HAP-1 (cell line): ENCODE measurements around the gene WNT9A.

Source experiments
- DNase-seq, 2 experiments: peaks; one replicate each; pipeline ENCODE4 v3.0.0-alpha.2; 2016 to 2020; ENCODE audit warnings: low spot score in 2 of 2
- H3K27me3 ChIP-seq: fragments of 250-450 bp; sonication (Bioruptor Pico); 2 replicates; pipeline ENCODE4 v1.5.1; 2020; ENCODE audit warnings: low read depth, mild to moderate bottlenecking, moderate library complexity
- H3K36me3 ChIP-seq: fragments of 250-450 bp; sonication (Bioruptor Pico); replicated peaks from 2 replicates; pipeline ENCODE4 v1.5.1; 2020; ENCODE audit warnings: mild to moderate bottlenecking
- H3K4me1 ChIP-seq: fragments of 250-450 bp; sonication (Bioruptor Pico); 2 replicates; pipeline ENCODE4 v1.5.1; 2020; ENCODE audit warnings: mild to moderate bottlenecking
- H3K4me3 ChIP-seq: fragments of 250-450 bp; sonication (Bioruptor Pico); 2 replicates; pipeline ENCODE4 v1.5.1; 2020; ENCODE audit warnings: mild to moderate bottlenecking, moderate library complexity
- H3K9me3 ChIP-seq: fragments of 250-450 bp; sonication (Bioruptor Pico); 2 replicates; pipeline ENCODE4 v1.5.1; 2020; ENCODE audit warnings: mild to moderate bottlenecking, moderate library complexity
- in situ Hi-C: fragments of 300-500 bp; cut with MboI; formaldehyde crosslinking; loops from 3 replicates; pipeline ENCODE4 v1.14.3; 2020; ENCODE audit warnings: low sequenced_read_pairs, inconsistent platforms, mixed read lengths

Gene WNT9A

DNA sequence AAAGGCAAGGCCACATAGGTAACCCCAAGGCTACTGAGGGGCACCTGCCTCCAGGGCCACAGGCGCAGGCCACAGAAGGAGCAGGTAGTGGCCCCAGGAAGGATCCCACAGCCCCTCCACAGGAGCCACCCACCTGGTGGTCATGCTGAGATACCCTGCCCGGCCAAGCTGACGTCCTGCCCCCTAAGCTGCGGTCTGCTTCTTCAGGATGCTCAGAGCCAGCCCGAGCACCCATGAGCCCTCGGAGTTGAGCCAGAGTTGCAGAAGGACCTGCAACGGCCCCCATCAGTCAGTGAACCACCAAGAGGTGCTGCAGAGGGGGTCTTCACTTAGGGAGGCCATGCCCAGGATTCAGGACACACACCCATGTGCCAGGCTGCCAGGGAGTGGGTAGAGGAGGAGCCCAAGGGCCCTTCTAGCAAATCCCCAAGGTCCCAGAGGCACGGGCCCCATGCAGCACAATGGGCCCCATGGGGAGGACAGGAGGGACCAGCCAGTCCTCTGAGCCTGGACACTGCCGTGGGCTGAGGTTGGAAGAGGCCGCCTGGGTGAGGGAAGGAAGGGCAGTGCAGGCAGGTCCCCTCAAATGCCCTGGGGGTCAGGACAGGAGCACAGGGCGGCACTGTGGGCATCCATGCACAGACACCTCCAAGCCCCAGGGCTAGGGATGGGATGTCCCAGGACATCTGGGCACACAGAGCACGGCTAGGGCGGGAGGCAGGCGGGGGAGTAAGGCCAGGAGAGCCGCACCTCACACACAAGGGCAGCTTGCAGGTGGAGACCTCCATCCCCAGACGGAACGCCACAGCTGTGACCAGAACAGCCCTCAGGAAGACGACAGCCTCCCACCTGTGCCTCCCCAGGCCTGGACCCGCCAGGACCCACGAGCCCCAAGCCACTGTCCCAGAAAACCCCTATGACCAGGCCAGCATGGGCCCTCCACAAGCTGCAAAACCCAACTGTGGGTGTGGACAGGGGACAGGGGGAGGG, 20.5 kb downstream of the WNT9A start:
- in situ Hi-C loops, result no loop called here
- Histone ChIP-seq H3K9me3 (no peaks in the 10 kb centered on the region), H3K36me3 (no peaks in the 10 kb centered on the region), H3K4me3 (no peak overlapping the region), H3K4me1 (no peaks in the 10 kb centered on the region), H3K27me3 (no peaks in the 10 kb centered on the region)
- DNase-seq, result no peak

DNA sequence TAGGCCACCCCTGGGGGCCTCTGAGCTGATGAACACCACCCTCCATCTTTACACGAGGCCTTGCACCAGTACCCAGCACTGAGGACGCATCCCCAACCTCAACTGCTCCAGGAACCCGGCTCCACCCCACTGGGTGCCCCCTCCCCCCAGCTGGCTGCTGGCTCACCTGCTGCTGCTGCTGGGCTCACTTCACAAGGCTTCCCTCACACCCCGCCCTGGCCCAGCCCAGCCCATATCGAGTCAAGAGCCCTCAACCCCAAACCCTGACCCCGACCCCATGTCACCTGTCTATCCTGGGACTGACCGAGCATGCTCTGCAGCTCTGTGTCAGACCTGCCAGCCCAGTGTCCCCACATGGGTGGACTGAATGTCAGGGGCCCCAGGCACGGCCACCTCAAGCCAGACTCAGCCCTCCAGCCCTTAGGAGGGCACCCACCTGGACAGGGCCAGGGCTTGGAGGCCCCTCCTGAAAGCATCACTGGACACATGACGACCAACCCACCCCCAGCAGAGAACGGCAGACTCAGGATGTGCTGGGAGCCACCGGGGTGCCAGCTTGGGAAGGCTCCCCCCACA, 21.4 kb downstream of the WNT9A start:
- Histone ChIP-seq H3K4me1 (no peaks in the 10 kb centered on the region), H3K4me3 (no peak overlapping the region), H3K36me3 (no peaks in the 10 kb centered on the region), H3K9me3 (no peaks in the 10 kb centered on the region), H3K27me3 (no peaks in the 10 kb centered on the region)
- in situ Hi-C loops, result no loop called here
- DNase-seq, result no peak

DNA sequence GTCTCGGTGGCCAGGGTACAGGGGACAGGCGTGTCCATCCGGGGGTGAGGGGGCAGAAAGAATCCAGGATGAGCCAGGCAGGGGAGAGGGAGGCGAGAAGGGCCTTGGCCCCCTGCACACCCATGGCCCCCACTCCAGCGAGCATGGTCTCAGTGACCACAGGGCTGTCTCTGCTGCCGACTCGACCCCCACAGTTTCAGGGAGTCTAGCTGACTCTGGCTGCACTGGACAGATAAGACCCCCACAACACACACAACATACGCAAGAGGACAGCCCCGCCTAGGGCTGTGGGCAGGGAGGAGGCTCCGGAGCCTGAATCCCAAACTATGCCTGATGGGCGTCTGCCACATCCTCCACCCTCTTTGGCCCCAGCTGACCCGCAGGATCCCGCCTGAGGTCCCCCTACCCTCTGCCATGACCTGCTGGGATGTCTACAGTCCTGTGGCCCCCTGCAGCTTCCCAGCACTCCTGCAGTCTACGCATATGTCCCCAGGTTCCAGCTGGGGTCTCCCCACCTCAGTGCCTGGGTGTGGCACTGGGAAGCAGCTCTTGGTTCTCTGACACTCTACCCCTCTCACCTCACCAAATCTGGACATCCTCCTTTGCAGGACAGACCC, 22.0 kb downstream of the WNT9A start:
- Histone ChIP-seq H3K36me3 (no peaks in the 10 kb centered on the region), H3K9me3 (no peaks in the 10 kb centered on the region), H3K4me3 (no peak overlapping the region), H3K27me3 (no peaks in the 10 kb centered on the region), H3K4me1 (no peaks in the 10 kb centered on the region)
- in situ Hi-C loops, result no loop called here
- DNase-seq, result no peak

DNA sequence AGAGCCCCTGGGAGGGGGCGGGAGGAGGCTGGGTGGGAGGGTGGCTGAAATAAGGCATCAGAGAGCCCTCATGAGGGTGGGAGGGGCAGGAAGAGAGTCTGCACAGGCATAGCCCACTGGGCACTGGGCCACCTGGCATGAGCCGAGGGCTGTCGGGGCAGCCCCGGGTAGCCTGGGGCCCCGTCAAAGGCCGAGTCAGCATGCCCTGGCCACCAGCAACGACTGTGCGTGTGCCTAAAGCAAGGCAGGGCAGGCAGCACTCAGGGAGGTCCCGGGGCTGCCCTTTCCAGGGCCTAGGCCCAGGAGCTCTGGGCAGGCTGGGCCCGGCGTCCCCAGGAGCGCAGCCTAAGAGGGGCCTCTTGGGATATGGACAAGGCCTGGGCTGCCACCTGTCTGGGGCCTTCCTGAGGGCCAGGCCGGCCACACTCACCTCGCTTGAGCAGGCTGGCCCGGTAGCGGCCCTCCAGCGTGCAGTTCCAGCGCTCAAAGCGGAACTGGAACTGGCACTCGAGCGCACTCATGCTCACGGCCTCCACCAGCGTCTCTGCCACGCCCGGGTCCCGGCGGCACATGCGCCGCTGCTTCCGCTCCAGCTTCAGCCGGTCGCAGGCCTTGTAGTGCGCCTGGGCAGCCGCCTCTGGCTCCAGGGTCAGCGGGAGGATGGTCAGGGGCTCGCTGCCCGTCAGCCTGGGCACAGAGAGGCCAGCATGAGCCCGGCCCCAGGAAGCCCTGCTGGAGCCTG, 22.7 kb downstream of the WNT9A start:
- no peaks in the 10 kb centered on the region for H3K4me1 ChIP-seq
- no peak overlapping the region for H3K4me3 ChIP-seq
- in situ Hi-C loops, result no loop called here
- no peaks in the 10 kb centered on the region for H3K9me3 ChIP-seq
- H3K36me3 ChIP-seq, result no peaks in the 10 kb centered on the region
- DNase-seq, result no peak
- no peaks in the 10 kb centered on the region for H3K27me3 ChIP-seq

DNA sequence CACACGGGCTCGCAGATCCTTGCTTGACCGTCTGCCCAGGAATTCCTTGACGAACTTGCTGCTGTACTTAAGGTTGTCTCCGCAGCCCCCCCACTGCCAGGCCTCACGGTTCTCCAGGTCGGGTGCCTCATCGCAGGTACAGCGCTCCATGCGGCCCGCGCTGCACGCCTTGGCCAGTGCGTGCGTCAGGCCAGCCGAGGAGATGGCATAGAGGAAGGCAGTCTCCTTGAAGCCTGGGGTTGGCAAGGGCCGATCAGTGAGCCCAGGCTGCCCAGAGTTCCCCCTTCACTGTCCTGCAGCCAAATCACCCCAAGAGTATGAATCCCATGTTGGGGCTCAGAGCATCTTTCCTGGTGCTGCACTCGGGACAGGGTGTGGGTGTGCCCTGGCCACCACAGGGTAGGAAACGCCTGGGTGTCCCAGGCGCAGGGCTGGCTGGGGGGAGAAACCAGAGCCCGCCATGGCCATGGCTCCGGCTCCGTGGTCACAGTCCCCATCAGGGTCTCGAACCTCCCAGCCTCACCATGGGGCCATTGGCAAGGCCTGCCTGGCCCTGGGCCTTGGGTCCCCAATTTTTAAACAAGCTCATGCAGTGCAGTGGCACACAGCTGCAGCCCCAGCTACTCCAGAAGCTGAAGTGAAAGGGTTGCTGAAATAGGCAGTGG, 23.4 kb downstream of the WNT9A start:
- no peak for DNase-seq
- Histone ChIP-seq H3K36me3 (no peaks in the 10 kb centered on the region), H3K27me3 (no peaks in the 10 kb centered on the region), H3K4me3 (no peak overlapping the region), H3K9me3 (no peaks in the 10 kb centered on the region), H3K4me1 (no peaks in the 10 kb centered on the region)
- in situ Hi-C loops, result no loop called here

DNA sequence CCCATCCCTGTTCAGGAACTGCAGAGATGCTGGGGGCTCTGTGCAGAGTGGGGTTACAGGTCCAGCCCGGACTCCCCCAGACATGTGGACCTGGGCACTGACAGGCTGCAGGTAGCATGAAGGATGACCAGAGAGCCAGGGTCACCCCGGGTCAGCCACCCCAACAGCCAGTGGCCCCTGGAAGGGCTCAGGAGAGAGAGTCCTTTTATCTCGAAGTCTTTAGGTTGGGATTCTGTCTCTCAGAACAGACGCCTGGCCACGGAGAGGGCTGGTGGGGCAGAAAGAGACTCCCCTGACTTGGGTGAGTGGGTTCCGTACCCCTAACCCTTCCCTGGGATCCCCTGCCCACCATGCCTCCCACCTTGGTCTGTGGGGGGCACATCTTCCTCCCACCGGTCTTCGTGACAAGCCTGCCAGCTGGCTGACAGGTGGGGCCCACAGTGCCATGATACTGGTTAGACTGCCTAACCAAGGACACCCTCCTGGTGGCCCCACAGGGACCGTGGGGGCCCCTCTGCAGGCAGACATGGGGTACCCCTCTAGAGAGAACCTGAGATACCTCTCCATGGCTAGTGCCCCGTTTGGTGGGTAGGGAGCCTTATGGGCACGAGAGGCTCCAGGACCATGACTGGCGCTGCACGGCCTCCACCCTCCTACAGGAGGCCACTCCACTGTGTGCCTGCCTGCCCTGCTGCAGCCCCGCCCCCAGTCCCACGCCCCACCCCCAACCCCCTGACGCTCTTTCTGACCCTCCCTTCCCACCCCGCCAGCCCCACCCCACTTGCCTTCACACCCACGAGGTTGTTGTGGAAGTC, 24.2 kb downstream of the WNT9A start:
- in situ Hi-C loops, result no loop called here
- Histone ChIP-seq H3K4me3 (no peak overlapping the region), H3K36me3 (no peaks in the 10 kb centered on the region), H3K9me3 (no peaks in the 10 kb centered on the region), H3K4me1 (no peaks in the 10 kb centered on the region), H3K27me3 (no peaks in the 10 kb centered on the region)
- DNase-seq, result no peak

DNA sequence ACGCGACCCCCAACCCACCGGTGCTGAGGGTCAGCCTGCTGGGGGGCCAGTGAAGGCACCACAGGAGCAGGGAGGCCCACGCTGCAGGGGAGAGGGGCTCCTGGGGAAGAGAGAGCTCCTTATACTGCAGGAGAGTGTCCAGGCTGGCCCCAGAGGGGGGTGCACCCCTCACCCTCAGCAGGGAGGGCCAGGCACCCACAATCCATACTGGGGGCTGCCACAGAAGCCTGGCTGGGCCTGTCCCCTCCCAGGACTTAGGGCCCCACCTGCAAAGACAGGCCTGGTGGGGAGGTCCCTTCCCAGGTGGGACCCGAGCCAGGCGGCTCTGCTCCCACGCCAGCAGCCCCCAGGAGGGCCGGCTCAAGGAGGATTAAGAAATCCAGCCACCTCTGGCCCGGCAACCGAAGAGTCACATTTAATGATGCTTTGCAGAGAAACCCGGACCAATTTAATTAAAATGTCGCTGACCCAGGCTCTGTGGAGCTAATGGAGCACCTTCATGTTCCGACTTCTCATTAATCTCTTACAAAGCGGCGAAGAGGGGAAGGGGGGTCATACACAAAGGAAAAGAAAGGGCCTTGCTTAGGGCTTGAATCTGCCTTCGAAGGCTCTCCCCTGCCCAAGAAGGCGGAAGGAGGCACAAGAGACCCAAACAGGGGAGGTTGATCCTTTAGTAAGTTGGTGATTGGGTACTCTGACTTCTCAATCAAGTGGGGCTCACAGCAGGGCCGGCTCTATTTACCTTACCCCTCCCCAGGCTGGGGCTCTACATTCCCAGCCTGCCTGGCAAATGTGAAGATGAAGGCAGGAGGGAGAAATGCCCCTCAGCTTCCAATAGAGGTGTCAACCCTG, 25.0 kb downstream of the WNT9A start:
- no peaks in the 10 kb centered on the region for H3K4me1 ChIP-seq
- H3K9me3 ChIP-seq, result no peaks in the 10 kb centered on the region
- no peak overlapping the region for H3K4me3 ChIP-seq
- DNase-seq, result no peak
- no peaks in the 10 kb centered on the region for H3K36me3 ChIP-seq
- no peaks in the 10 kb centered on the region for H3K27me3 ChIP-seq
- in situ Hi-C loops, result no loop called here

DNA sequence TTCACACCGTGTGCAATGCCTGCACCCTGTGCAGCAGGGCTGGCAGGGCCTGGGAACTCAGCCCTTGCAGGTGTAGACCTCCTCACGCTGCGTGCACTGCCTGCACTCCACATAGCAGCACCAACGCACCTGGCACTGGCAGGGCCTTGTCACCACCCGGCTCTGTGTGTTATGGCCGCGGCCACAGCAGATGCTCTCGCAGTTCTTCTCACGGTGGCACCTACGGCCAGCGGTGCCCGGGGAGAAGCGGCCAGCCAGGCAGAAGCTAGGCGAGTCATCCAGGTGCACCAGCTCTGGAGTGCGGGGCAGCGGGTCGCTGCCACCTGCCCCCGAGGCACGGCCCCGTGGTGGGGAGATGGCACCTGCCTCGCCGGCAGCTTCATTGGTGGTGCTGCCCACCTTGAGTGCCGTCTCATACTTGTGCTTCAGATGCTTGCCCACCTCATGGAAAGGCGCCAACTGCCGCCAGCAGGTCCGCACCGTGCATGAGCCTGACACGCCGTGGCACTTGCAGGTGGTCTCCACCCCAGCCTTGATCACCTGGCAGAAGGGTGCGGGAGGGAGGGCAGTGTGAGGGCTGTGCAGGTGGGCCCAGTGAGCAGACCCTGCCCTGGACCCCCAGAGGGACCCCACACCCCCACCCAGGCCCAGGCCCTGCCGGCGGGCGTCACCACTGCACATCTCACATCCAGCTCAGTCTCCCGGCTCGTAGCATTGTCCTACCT, 26.1 kb downstream of the WNT9A start:
- no peak overlapping the region for H3K4me3 ChIP-seq
- H3K9me3 ChIP-seq, result no peaks in the 10 kb centered on the region
- no peaks in the 10 kb centered on the region for H3K4me1 ChIP-seq
- H3K27me3 ChIP-seq, result no peaks in the 10 kb centered on the region
- no peak for DNase-seq
- in situ Hi-C loops, result no loop called here
- no peaks in the 10 kb centered on the region for H3K36me3 ChIP-seq

DNA sequence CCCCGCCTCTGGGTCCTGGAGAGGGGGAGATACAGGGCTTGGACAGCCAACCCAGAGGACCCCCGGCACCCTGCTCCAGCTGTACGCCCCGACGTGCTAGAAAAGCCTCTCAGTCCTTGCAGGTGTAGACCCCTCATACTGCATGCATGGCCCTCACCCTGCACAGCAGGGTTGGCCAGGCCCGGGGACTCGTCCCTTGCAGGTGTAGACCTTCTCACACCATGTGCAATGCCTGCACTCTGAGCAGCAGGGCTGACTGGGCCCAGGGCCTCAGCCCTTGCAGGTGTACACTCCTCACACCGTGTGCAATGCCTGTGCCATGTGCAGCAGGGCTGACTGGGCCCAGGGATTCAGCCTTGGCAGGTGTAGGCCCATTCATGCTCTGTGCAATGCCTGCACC, 26.8 kb downstream of the WNT9A start:
- H3K36me3 ChIP-seq, result no peaks in the 10 kb centered on the region
- no peak for DNase-seq
- no peak overlapping the region for H3K4me3 ChIP-seq
- H3K27me3 ChIP-seq, result no peaks in the 10 kb centered on the region
- in situ Hi-C loops, result no loop called here
- H3K4me1 ChIP-seq, result no peaks in the 10 kb centered on the region
- no peaks in the 10 kb centered on the region for H3K9me3 ChIP-seq

DNA sequence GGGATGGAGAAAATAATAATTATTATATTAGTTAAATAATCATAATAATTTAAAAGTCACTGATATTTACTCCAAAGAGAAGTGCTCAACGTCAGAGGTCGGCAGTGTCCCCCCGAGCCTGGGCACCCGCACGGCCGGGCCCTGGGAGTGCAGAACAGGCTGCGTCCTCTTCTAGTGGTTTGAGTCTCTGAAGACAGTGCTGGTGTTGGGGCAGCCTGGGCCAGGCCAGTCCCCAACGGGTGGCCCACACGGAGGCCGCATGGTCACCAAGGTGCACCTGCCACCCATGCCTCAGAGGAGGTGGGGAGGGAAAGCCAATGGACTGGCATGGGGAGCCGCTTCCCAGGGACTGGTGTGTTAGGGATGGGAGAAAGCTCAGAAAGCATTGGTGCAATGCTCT, 27.3 kb downstream of the WNT9A start:
- no peak overlapping the region for H3K4me3 ChIP-seq
- H3K36me3 ChIP-seq, result no peaks in the 10 kb centered on the region
- no peaks in the 10 kb centered on the region for H3K27me3 ChIP-seq
- no peaks in the 10 kb centered on the region for H3K9me3 ChIP-seq
- H3K4me1 ChIP-seq, result no peaks in the 10 kb centered on the region
- in situ Hi-C loops, result no loop called here
- no peak for DNase-seq

DNA sequence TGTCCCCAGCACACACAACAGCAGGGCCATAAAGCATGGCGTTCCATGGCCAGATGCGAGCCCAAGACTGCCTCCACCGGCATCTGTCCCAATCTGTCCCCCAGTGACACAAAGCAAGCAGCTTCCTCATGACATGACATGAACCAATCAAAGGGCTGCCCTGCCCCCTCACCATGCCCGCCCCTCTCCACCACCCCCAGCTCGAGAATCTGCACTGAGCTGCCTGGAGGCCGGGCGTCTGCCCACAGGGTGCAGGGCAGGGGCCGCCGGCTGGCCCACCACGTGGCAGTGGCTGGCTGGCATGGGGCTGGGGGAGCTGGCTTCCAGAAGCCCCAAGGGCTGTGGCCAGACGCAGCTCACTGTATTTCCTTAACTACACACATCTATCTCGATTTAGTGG, 27.8 kb downstream of the WNT9A start:
- Histone ChIP-seq H3K27me3 (no peaks in the 10 kb centered on the region), H3K4me1 (no peaks in the 10 kb centered on the region), H3K9me3 (no peaks in the 10 kb centered on the region), H3K36me3 (no peaks in the 10 kb centered on the region), H3K4me3 (no peak overlapping the region)
- in situ Hi-C loops, result no loop called here
- DNase-seq, result peak in 1 of 2 experiments; percentile 32

DNA sequence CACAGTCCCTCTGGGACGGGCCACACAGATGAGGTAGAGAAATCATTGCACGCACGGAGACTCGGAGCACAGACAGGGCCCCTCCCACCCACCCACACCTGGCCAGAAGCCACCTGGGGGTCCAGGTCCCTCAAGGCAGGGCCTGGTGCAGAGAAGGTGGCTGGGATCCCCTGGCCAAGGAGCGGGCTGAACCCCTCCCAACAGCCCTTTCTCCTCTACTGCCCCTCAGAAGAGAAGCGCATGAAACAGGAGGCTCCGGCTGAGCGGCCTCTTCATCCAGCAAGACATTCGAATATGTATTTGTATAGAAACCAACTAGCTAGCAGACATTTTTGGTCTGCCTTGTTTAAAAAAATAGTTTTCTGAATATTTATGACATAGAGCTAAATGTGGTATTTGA, 29.0 kb downstream of the WNT9A start:
- no peaks in the 10 kb centered on the region for H3K9me3 ChIP-seq
- no peak overlapping the region for H3K4me3 ChIP-seq
- H3K27me3 ChIP-seq, result no peaks in the 10 kb centered on the region
- DNase-seq, result no peak
- no peaks in the 10 kb centered on the region for H3K4me1 ChIP-seq
- no peaks in the 10 kb centered on the region for H3K36me3 ChIP-seq
- in situ Hi-C loops, result no loop called here
